ENCODE results near the gene NAV2. TPM values are rescaled to one million over a fixed set of nuclear protein-coding genes. Genes with fewer than 3 reads are reported as not detected.

The NAV2 gene
- total and polyA plus RNA-seq, 2 experiments from 2014 or later: 26.0 to 45.0 TPM

DNA sequence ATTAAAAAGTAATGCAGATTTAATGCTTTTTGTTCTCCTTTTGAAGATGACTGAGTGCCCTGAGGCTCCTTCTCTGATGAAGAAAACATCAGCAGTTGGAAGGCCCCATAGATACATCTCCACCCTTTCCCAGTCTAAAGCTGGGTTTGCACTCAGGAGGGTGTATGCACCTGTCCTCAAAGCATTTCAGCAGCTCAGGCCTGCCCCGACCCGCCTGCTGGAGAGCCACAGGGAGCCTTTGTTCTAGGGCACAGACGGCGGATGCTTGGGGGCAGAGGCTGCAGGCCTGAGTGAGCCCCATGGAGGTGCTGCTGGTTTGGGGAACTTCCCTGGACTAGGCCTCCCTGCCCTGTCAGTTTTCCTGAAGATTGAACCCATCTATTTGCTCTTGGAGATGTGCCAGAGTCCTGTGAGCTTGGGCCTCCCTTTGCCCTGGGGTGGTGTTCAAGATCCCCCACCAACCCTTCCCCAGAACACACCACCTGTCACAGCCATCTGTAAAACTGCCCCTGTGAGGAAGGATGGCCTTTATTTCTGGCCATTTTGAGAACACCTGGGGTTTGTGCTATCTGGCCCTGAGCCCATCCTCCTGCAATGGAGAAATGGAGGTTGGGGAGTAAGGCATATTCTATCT is 160.0 kb downstream of the NAV2 start:
- ATAC-seq (peak; percentile 98), DNase-seq (ENCODE audit: low spot score) (peak; percentile 84)
- H3K4me1 Mint-ChIP-seq: peaks cover 61% of the 10 kb centered on the region
- H3F3A ChIP-seq (replicated peaks; ENCODE audit: low read depth): peaks cover 9% of the 10 kb centered on the region
- peak overlapping the region; percentile 13; the same call in 1 of the 2 replicates for H3K27ac Mint-ChIP-seq
- H4K20me1 ChIP-seq (replicated peaks; ENCODE audit: insufficient read depth): 0 out of 2 replicates have a peak, but pooled peaks cover 5% of the 10 kb centered on the region
- no peak overlapping the region for H3K4me3 ChIP-seq
- TF ChIP-seq, protein P1, sequence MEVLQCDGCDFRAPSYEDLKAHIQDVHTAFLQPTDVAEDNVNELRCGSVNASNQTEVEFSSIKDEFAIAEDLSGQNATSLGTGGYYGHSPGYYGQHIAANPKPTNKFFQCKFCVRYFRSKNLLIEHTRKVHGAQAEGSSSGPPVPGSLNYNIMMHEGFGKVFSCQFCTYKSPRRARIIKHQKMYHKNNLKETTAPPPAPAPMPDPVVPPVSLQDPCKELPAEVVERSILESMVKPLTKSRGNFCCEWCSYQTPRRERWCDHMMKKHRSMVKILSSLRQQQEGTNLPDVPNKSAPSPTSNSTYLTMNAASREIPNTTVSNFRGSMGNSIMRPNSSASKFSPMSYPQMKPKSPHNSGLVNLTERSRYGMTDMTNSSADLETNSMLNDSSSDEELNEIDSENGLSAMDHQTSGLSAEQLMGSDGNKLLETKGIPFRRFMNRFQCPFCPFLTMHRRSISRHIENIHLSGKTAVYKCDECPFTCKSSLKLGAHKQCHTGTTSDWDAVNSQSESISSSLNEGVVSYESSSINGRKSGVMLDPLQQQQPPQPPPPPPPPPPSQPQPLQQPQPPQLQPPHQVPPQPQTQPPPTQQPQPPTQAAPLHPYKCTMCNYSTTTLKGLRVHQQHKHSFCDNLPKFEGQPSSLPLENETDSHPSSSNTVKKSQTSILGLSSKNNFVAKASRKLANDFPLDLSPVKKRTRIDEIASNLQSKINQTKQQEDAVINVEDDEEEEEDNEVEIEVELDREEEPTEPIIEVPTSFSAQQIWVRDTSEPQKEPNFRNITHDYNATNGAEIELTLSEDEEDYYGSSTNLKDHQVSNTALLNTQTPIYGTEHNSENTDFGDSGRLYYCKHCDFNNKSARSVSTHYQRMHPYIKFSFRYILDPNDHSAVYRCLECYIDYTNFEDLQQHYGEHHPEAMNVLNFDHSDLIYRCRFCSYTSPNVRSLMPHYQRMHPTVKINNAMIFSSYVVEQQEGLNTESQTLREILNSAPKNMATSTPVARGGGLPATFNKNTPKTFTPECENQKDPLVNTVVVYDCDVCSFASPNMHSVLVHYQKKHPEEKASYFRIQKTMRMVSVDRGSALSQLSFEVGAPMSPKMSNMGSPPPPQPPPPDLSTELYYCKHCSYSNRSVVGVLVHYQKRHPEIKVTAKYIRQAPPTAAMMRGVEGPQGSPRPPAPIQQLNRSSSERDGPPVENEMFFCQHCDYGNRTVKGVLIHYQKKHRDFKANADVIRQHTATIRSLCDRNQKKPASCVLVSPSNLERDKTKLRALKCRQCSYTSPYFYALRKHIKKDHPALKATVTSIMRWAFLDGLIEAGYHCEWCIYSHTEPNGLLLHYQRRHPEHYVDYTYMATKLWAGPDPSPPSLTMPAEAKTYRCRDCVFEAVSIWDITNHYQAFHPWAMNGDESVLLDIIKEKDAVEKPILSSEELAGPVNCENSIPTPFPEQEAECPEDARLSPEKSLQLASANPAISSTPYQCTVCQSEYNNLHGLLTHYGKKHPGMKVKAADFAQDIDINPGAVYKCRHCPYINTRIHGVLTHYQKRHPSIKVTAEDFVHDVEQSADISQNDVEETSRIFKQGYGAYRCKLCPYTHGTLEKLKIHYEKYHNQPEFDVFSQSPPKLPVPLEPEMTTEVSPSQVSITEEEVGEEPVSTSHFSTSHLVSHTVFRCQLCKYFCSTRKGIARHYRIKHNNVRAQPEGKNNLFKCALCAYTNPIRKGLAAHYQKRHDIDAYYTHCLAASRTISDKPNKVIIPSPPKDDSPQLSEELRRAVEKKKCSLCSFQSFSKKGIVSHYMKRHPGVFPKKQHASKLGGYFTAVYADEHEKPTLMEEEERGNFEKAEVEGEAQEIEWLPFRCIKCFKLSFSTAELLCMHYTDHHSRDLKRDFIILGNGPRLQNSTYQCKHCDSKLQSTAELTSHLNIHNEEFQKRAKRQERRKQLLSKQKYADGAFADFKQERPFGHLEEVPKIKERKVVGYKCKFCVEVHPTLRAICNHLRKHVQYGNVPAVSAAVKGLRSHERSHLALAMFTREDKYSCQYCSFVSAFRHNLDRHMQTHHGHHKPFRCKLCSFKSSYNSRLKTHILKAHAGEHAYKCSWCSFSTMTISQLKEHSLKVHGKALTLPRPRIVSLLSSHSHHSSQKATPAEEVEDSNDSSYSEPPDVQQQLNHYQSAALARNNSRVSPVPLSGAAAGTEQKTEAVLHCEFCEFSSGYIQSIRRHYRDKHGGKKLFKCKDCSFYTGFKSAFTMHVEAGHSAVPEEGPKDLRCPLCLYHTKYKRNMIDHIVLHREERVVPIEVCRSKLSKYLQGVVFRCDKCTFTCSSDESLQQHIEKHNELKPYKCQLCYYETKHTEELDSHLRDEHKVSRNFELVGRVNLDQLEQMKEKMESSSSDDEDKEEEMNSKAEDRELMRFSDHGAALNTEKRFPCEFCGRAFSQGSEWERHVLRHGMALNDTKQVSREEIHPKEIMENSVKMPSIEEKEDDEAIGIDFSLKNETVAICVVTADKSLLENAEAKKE (CRISPR knock-in tag; IDR thresholded peaks at IDR 0.05): peak; percentile 78
- TF ChIP-seq EZH2phosphoT487 (IDR thresholded peaks at IDR 0.05; ENCODE audit: unreplicated experiment): no peak
- H3K27me3 ChIP-seq (ENCODE audit: insufficient read depth): no peaks in the 10 kb centered on the region
- peaks cover 7% of the 10 kb centered on the region for H3K27me3 Mint-ChIP-seq (ENCODE audit: insufficient read depth, low read depth, poor library complexity)
- peaks cover 19% of the 10 kb centered on the region for H3K79me2 ChIP-seq (replicated peaks; ENCODE audit: insufficient read depth)
- H3K9me2 ChIP-seq (ENCODE audit: insufficient read depth): peaks cover 4% of the 10 kb centered on the region; the same call in 1 of the 2 replicates
- no peaks in the 10 kb centered on the region for H3K9me3 Mint-ChIP-seq
- peak overlapping the region; percentile 52; the same call in 1 of the 2 replicates for H3K4me2 ChIP-seq
- peaks cover 54% of the 10 kb centered on the region for H3K4me1 ChIP-seq (ENCODE audit: insufficient read depth)
- H3K27ac ChIP-seq (ENCODE audit: low read depth): peak overlapping the region; percentile 75; the same call in 1 of the 2 replicates
- no peak overlapping the region for H2AFZ ChIP-seq
- no peak overlapping the region; the same call in 2 of the 3 replicates for H3K4me3 Mint-ChIP-seq
- H3K36me3 ChIP-seq (ENCODE audit: insufficient read depth): no peaks in the 10 kb centered on the region
- peaks cover 30% of the 10 kb centered on the region for H3K36me3 Mint-ChIP-seq (ENCODE audit: low read depth)

DNA sequence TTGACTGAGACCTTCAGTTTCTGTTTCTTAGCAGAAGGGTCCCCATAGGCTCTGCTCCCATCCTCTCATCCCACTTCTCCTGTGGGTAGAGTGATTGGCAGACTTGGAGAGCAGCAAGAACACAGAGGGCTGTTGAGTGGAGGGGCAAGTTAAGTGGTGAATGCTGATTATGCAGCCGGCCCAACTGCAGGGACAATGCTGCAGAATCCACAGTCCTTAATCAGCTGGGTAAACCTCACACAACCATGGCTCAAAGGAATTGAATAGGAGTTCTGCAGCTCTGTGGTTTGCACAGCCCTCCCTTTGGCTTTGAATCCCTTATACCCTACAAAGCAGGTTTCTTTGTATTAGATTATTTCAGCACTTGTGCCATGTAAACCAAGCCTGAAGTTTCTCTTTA is 161.1 kb downstream of the NAV2 start:
- H3K4me3 Mint-ChIP-seq: no peak overlapping the region
- no peak overlapping the region for H2AFZ ChIP-seq
- peaks cover 30% of the 10 kb centered on the region for H3K36me3 Mint-ChIP-seq (ENCODE audit: low read depth)
- H3K27ac Mint-ChIP-seq: no peak overlapping the region; the same call in 1 of the 2 replicates
- peaks cover 16% of the 10 kb centered on the region; the same call in 1 of the 2 replicates for H3K79me2 ChIP-seq (replicated peaks; ENCODE audit: insufficient read depth)
- H3F3A ChIP-seq (replicated peaks; ENCODE audit: low read depth): peaks cover 9% of the 10 kb centered on the region
- peaks cover 44% of the 10 kb centered on the region for H3K4me1 ChIP-seq (ENCODE audit: insufficient read depth)
- H3K27me3 Mint-ChIP-seq (ENCODE audit: insufficient read depth, low read depth, poor library complexity): peaks cover 7% of the 10 kb centered on the region
- ATAC-seq: peak; percentile 46
- peaks cover 57% of the 10 kb centered on the region for H3K4me1 Mint-ChIP-seq
- no peak overlapping the region for H3K4me3 ChIP-seq
- no peaks in the 10 kb centered on the region for H3K9me3 Mint-ChIP-seq
- no peaks in the 10 kb centered on the region for H3K36me3 ChIP-seq (ENCODE audit: insufficient read depth)
- peak overlapping the region; percentile 52 for H3K4me2 ChIP-seq
- H4K20me1 ChIP-seq (replicated peaks; ENCODE audit: insufficient read depth): 0 out of 2 replicates have a peak, but pooled peaks cover 5% of the 10 kb centered on the region
- H3K27me3 ChIP-seq (ENCODE audit: insufficient read depth): no peaks in the 10 kb centered on the region
- peak overlapping the region; percentile 75 for H3K27ac ChIP-seq (ENCODE audit: low read depth)
- DNase-seq (ENCODE audit: low spot score): peak; percentile 34
- H3K9me2 ChIP-seq (ENCODE audit: insufficient read depth): 0 out of 2 replicates have a peak, but pooled peaks cover 3% of the 10 kb centered on the region
- TF ChIP-seq JUNB (IDR thresholded peaks at IDR 0.05; ENCODE audit: unreplicated experiment) (no peak), REST (IDR thresholded peaks at IDR 0.05; ENCODE audit: unreplicated experiment) (no peak), ETS1 (IDR thresholded peaks at IDR 0.05) (no peak)

Measured in GM23338 (cell line).